ENCODE results near the gene SPATA13.

- no peak for TF ChIP-seq ZFP3 (CRISPR knock-in tag; IDR thresholded peaks at IDR 0.05)
- TF ChIP-seq, protein P1, sequence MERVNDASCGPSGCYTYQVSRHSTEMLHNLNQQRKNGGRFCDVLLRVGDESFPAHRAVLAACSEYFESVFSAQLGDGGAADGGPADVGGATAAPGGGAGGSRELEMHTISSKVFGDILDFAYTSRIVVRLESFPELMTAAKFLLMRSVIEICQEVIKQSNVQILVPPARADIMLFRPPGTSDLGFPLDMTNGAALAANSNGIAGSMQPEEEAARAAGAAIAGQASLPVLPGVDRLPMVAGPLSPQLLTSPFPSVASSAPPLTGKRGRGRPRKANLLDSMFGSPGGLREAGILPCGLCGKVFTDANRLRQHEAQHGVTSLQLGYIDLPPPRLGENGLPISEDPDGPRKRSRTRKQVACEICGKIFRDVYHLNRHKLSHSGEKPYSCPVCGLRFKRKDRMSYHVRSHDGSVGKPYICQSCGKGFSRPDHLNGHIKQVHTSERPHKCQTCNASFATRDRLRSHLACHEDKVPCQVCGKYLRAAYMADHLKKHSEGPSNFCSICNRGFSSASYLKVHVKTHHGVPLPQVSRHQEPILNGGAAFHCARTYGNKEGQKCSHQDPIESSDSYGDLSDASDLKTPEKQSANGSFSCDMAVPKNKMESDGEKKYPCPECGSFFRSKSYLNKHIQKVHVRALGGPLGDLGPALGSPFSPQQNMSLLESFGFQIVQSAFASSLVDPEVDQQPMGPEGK (CRISPR knock-in tag; IDR thresholded peaks at IDR 0.05; ENCODE audit: borderline replicate concordance): no peak
- no peak for TF ChIP-seq TSHZ2 (CRISPR knock-in tag; IDR thresholded peaks at IDR 0.05)
- TF ChIP-seq, protein P2, sequence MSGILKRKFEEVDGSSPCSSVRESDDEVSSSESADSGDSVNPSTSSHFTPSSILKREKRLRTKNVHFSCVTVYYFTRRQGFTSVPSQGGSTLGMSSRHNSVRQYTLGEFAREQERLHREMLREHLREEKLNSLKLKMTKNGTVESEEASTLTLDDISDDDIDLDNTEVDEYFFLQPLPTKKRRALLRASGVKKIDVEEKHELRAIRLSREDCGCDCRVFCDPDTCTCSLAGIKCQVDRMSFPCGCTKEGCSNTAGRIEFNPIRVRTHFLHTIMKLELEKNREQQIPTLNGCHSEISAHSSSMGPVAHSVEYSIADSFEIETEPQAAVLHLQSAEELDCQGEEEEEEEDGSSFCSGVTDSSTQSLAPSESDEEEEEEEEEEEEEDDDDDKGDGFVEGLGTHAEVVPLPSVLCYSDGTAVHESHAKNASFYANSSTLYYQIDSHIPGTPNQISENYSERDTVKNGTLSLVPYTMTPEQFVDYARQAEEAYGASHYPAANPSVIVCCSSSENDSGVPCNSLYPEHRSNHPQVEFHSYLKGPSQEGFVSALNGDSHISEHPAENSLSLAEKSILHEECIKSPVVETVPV (CRISPR knock-in tag; IDR thresholded peaks at IDR 0.05): no peak
- TF ChIP-seq CREB5 (CRISPR knock-in tag; IDR thresholded peaks at IDR 0.05; ENCODE audit: low read depth): no peak
Observed at GRCh38 chr13:24161980-24162525, 1.5 kb downstream of the SPATA13 start.

All from SK-N-SH treated with all-trans-retinoic acid at 6 μM for 48 hours (cell line).